Medulla oblongata (tissue), 1 donor: ENCODE measurements around the gene DIDO1.
A peak's percentile ranks its signal among the peaks of the same experiment; 100 is the strongest.

Source experiments
- DNase-seq: peaks from one replicate; pipeline ENCODE4 v3.0.0-alpha.2; 2015; ENCODE audit errors: extremely low spot score

DIDO1 gene

DNA sequence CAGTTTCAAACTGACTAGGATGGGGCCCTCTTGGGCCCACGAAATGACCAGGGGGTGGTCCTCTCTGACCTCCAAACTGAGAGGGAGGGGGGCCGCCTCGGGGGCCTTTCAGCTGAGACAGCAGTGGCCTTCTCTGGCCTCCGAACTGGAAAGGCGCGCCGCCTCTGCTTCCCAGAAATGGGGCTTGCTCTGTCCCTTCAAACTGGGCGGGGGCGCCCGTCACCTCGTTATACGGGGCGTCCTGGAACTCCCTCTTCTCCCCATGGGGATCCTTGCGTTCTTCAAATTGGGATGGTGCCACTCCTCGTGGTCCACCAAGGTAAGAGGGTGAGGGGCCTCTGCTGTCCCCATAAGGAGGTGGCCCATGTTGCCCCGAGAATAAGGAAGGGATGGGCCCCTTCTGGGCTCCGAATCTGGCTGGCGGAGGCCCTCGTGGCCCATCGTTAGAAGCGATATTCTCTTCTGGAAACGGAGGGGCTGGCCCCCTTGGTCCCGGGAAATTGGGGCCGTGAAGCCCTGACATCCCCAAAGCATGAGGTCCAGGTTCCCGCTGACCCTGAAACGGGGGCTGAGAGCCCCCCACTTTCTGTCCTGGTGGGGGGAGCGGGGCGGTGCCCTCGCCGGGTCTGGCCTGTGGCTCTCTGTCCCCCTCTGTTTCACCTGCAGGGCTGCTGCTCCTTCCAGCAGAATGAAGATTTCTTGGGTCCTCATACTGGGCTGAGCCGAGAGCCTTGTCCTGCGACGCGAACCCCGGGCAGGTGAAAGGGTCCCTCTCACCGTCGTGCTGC is 46.0 kb downstream of the DIDO1 start:
- DNase-seq = no peak

DNA sequence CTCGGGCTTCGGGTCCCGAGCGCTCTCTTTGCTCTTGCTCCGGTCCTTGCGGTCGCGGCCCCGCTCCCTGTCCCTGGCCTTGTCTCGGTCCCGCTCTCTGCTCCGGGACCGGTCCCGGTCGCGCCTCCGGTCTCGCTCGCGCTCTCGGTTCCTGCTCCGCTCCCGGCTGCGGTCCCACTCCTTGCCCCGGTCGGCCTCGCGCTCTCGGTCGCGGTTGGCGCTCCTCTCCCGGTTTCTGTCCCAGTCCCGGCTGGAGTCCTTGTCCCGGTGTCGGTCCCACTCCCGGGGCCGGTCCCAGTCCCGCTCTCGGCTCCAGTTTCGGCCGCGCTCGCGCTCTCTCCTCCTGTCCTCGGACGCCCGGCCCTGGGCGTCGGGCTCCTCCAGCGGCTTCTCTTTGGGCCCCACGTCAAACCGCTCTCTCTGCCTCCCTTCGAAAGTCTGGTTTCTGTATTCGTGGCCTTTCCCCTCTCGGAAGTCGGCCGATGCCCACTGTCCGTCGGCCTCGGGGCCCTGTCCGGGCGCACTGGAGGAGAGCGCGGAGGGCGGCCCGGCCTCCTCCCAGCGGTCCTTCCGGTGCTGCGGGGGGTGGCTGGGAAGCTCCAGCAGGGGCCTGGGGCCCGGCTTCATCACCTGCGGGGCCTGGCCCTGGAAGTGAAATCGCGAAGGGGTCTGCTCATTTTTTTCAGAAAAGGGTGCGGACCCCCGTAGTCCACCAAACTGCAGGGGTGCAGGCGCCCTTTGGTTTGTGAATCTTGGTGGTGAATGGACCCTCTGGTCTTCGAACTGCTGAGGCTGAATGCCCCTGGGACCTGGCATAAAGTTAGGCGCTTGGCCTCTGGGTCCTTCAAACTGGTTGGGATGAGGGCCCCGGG is 46.8 kb downstream of the DIDO1 start:
- no peak for DNase-seq

DNA sequence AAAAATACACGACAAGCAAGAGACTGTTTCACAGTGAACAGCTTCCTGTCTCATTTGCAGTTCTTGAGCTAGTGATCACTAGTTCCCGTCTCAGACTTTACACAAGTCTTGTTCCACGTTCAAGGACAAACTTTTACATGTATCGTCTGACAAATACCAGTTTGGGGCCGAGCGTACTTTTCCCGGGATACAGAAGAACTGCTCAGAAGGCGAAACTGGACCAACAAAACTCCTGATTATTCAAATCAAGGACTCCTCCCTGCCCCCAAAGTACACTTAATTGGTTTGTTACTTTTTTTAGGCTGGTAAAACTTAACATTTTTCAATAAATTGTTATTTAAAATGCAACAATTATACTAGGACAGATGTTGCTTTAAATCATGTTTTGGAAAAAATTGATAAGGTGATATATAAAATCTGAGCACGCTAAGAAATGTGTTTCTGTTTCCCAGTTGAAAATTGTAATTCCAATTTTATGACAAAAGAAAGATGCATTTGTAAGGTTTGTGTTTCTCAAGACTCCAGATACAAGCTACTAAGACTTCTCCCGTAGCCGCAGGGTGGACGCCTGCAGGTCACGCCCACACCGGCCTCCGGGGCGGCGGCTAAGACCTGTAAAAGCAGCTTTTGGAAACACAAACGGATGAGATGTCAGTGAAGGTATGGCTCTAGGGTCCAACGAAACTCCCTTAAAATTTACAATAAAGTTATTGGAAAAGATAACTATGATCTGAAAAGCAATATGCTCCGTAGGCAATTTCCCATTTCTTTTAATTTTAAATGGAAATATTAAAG is 47.9 kb downstream of the DIDO1 start:
- DNase-seq = no peak

DNA sequence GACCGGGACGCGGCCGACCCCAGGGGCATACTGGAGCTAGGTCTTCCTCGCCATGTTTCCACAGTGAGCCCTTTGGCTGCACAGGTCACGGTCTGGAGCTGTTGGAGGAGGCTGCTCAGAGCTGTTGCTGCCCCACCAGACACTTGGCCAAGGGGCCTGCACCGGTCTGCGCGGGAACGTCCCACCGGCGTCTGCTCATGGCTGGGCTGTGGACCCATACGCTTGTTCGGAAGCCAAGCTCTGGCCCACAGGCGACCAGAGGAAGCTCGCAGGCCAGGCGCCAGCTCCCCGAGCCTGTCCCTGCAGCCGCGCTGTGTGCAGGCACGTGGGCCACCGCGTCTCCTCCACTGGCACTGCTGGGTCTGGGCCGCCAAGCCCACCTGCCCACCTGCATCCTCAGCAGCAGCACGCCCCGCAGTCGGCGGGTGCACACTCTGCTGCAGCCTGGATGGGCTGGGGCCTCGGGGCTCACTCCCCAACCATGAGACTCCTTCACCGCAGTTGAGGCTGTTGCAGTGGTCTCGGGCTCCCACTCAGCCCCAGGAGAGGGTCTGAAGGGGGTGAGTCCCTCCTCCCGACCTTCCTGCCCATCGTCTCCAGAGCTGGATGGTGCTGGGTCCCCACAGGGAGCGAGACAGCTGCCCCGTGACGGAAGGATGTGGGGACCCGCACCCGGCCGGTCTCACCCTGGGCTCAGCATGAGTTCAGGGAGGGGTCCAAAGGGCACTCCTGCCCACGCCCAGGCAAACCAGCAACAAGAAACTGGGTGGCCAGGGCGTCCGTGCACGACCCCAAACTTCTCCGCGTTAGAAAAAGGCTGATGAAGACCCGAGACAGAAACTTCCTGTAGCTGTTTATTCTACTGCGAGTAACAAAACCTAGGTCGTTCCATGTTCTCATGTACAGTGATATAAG is 49.1 kb downstream of the DIDO1 start:
- DNase-seq = no peak

DNA sequence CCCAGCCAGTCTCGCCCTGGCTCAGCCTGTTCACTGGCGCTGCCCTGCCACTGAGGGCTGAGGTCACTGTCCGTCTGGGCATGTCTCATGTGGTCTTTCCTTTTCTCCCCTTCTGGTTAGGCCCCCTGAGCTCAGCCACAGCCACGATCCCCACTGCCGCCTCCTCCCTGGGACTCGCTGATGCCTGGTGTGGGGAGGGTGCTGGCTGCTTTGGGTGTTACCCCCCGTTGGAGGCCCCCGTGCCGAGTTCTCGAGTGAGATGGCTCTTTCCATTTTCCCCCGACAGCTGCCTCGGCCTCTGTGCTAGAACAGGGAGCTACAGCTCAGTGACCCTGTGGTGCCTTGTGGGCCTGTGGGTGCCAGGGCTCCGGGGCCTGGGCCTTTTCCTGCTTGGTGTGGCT is 49.8 kb downstream of the DIDO1 start:
- DNase-seq = no peak

DNA sequence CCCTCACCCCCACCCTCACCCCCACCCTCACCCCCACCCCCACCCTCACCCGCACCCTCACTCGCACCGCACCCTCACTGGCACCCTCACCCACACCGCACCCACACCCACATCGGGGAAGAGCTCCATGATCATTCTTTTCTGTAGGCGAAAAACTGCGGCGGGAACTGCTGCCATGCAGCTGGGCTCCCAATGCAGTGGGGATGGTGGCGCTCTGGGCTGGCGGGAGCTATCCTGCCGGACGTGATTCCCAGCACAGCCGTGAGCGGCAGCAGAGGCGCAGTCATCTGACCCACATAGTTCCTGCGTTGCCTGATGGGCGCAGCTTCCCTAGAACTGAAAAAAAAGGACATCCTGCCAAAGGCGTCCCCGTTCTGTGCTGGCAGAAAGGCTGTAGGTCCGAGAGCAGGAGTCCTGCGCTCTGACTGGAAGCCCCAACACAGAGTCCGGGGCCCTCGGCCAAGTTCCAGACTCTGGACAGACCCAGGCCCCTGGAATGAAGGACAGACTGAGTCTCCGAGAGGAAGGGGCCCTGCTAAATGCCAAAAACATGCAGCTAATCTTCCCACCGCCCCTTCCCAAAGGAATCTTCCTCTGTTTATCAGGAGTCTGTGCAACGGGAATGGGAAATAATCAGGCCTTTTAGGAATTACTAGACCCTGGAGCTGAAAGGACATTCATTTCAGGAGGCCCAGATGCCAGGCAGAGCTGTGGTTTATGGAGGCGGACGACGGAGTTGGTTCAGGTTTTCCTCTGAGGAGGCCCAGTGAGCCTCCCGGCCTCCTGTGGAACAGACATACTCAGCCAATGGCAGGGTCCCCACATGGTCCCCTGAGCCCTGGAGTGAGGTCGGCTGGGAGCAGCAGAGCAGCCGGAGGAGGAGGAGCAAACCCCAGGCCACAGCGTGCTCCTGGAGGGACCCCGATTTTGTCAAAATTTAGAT is 50.6 kb downstream of the DIDO1 start:
- peak; percentile 77 for DNase-seq

DNA sequence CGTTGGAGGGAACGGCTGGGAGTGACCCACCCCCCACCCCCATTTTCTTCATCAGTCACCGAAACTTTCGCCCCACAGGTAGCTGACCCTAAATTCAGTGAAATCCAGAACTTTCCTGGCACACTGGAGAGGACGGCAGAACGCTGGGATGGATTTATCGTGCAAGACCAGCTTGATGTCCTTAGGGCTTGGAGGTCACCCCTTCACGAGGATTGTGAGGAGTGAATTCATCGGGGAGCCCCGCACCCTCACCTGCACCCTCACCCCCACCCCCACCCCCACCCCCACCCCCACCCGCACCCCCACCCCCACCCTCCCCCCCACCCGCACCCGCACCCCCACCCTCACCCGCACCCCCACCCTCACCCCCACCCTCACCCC is 51.4 kb downstream of the DIDO1 start:
- DNase-seq = no peak

DNA sequence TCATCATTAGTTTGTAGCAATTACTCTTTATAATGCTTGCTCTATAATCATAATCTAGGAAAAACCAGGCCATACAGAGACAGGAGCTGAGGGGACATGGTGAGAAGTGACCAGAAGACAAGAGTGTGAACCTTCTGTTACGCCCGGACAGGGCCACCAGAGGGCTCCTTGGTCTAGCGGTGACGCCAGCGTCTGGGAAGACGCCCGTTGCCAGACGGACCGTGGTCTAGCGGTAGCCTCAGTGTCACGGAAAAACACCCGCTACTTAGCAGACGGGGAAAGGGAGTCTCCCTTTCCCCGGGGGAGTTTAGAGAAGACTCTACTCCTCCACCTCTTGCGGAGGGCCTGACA is 52.6 kb downstream of the DIDO1 start:
- DNase-seq = peak; percentile 66

DNA sequence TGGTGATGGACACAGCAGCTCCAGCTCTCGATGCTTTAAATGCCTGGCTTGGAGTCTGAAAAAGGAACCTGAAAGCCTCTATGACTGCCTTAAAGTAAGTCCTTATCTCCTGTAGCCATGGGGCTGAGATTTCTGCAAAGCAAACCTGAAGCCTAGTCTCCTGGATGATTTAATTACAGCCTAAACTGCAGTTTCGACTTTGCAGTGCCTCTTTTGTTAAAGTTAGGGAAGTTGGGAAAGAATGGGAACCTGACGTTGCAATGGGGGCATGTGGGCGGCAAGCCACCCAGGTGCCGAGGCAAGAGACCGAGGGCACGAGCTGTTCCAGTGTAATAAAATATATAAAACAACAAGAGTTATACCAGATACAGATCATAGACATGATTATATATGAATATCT is 53.0 kb downstream of the DIDO1 start:
- DNase-seq = no peak

DNA sequence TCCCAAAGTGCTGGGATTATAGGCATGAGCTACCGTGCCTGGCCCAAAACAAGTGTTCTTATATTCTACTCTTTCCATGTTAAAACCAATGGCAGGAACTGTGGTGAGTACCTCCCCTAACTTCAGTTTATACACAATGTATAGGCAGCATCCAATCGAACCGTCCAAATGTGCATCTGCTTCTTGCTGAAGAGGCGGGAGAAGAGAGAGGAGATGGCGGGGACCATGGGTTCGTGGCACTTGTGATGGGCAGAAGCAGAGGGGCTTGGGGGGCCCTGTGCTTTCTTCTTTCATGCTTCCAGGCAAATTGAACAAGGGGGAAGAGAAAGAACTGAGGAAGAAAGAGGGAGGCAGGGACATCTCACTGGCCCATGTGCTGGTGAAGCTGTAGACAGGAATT is 53.4 kb downstream of the DIDO1 start:
- no peak for DNase-seq

DNA sequence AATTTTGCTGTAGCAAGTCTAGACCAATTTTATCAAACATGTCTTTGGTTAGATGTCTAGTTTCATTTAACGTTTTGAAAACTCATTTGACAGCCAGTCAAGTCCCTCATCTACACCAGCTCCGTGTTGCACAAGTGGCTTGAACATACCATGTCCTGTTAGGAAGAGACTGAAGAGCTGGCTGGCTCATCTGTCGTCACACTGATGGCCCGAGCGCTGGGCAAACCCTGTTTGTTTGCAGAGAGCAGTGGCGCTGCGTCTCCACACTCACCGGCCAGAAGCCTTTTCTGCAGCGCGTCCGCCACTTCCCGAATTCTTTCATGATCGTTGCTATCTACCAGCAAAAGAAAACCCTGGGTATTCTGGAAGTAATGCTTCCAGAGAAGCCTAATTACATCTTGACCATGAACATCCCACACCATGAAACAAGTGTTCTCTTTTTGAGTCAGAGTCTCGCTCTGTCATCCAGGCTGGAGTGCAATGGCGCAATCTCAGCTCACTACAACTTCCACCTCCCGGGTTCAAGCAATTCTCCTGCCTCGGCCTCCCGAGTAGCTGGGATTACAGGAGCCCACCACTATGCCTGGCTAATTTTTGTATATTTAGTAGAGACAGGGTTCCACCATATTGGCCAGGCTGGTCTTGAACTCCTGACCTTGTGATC is 54.0 kb downstream of the DIDO1 start:
- DNase-seq = no peak

DNA sequence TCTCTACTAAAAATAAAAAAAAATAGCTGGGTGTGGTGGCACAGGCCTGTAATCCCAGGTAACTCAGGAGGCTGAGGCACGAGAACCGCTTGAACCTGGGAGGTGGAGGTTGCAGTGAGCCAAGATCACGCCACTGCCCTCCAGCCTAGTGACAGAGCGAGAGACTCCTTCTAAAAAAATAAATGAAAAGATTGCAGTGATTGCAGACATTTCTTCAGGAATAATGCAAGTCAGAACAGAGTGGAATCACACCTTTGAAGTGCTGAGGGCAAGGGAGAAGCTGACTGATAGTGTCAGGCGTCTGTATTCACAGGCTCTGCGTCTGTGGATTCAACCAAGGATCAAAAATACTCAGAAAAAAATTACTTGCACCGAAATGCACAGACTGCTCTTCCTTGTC is 62.1 kb downstream of the DIDO1 start:
- DNase-seq = no peak

DNA sequence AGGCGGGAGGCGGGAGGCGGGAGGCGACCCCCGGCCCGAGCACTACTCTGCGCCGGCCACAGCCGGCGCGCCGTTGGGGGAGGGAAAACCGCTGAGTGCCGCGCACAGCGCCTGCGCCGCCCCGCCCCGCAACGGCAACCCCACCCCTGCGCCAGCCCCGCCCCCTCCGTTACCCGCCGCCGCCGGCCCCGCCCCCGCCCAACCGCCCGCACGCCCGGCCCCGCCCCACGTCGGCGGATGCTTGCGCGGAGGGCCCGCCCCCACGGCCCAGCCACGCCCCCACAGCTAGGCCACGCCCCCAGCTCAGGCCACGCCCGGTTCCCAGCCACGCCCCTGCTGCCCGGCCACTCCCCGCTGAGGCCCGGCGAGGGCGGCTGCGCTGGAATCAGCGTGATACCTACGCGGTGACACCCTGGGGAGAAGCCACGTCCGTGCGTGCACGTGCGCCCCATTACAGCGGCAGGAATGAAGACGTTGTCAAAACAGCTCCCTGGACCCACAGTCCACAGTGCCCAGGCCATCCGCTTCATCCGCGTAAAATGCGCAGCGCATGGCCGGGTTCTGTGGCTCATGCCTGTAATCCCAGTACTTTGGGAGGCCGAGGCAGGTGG is 64.5 kb downstream of the DIDO1 start, which contains the start of gene TCFL5:
Gene TCFL5, minus strand, starts transcription at position 97 of the 611 bp plus-strand sequence. CDS start 152 bp downstream, outside the sequence.
- DNase-seq = peak; percentile 84

DNA sequence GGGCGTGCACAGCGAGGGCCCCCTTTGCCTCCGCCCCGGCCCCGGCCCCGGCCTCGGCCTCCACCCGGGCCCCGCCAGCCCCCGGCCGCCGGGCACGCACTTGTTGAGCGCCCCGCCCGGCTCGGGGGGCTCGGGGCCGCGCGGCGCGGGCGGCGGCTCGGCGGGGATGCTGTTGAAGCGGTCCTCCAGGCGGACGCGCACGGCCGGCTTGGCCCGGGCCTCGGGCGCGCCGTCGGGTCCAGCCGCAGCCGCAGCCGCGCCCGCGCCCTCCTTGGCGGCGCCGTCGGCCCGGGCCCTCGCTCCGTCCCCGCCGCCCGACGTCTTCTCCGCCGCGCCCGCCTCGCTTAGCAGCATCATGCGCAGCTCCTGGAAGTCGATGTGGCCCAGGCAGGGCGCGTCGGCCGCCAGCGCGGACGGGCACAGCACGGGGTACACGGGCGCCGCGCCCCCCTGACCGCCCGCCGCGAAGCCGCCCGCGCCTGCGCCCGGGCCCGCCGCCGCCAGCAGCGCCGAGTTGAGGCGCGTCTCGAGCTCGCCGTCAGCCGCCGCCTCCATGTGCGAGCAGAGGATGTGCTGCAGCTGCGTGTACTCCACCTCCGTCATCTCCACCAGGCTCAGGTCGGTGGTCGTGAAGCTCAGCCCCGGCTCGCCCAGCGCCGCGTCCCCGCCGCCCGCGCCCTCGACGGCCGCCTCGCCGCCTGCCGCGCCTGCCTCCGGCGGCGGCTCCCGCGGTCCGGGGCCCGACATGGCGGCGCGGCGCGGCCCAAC is 65.2 kb downstream of the DIDO1 start:
- DNase-seq = no peak

DNA sequence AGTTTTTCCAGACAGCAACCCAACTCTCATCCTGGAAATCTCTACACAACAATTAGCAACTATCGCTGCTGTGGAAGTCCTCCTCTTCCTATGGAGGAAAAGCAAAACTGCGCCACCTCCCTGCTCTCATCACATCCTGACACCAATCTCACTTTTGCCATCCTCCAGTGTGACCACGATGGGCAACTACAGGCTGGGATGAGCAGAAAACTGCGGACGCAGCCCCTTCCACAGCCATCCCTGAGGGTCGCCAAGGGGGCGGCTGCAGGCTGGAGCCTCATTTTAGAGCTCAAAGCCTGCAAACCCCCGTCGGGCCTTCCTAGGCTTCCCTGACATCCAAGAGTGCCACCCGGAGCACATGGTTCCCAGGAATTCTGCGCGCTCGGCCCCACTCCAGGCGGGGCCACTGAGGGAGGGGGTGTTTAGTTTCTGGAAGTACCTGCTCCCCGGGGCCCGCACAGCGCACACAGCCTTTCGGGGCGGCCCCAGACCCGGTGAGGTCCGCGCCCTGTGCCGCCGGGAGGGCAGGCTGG is 65.8 kb downstream of the DIDO1 start:
- peak; percentile 68 for DNase-seq

DNA sequence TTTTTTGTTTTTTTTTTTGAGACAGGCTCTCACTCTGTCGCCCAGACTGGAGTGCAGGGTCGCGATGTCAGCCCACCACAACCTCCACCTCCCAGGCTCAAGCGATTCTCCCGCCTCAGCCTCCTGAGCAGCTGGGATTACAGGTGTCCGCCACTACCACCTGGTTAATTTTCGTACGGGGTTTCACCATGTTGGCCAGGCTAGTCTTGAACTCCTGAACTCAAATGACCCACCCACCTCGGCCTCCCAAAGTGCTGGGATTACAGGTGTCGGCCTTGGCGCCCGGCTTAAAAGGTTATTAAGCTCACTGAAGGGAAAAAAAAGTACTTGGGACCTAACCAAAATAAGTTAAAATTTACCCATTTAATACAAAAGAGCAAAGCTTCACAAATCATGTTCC is 66.6 kb downstream of the DIDO1 start:
- DNase-seq = no peak

DNA sequence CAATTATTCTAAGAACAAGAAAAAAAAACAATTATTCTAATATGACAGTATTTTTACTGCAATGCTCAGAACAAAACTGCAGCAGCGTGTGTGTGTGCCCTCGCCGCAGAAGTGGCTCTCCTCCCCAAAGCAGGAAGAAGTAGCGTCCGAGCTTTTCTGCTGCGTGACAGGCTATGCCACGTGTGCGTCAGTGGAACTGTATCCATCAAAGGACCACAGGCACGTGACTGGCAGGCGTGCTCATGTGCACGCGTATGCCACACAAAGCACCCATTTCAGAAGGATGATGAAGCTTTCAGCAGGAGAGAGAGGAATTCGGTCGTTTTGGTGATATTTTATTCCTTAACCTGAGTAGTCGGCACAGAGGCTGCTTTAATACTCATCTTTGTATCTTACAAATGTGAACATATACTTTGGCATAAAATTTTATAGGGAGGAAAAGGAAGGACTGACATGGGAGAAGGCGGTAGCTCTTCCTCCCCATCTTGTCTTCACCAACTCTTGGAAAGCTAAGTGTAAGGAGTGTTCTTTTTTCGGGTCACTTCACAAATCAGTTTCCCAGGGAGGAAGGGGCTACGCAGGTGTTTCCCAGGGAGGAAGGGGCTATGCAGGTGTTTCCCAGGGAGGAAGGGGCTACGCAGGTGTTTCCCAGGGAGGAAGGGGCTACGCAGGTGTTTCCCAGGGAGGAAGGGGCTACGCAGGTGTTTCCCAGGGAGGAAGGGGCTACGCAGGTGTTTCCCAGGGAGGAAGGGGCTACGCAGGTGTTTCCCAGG is 68.1 kb downstream of the DIDO1 start:
- DNase-seq = peak; percentile 61
